ENCODE data around the gene RPUSD3. TPM values are rescaled to one million over a fixed set of nuclear protein-coding genes. Genes with fewer than 3 reads are reported as not detected.

The RPUSD3 gene
- total and polyA plus RNA-seq, 9 of the 15 experiments (the other 6 are each of a cell fraction or from before 2014, with no cell fraction given), result 13.8 to 99.0 (median 59.3) TPM

- TF ChIP-seq RB1 (IDR thresholded peaks at IDR 0.05; ENCODE audit: low read depth), result peak; percentile 22; the same call in 1 of the 2 replicates
- no peak for TF ChIP-seq FOXP1 (CRISPR knock-in tag; IDR thresholded peaks at IDR 0.05)
- TF ChIP-seq PHF20 (IDR thresholded peaks at IDR 0.05; ENCODE audit: partially characterized antibody), result peak; percentile 55
- peak; percentile 79 for TF ChIP-seq CHD2 (IDR thresholded peaks at IDR 0.05; ENCODE audit: low read depth, low read length)
- 0 out of 2 replicates have a peak, but pooled peaks have one; percentile 12 for TF ChIP-seq BCOR (IDR thresholded peaks at IDR 0.05)
- TF ChIP-seq POLR2H (tag; IDR thresholded peaks at IDR 0.05; ENCODE audit: low read depth), result peak; percentile 78
- no peak for TF ChIP-seq HNRNPLL (IDR thresholded peaks at IDR 0.05; ENCODE audit: low read depth, low read length, poor library complexity, severe bottlenecking)
- 0 out of 2 replicates have a peak, but pooled peaks have one; percentile 68 for TF ChIP-seq XRCC5 (IDR thresholded peaks at IDR 0.05; ENCODE audit: low read depth, low read length)
- peak; percentile 75 to 85 for TF ChIP-seq MNT (conservative IDR thresholded peaks at IDR 0.05)
- 0 out of 2 replicates have a peak, but pooled peaks have one; percentile 34 for TF ChIP-seq ZHX1 (conservative IDR thresholded peaks at IDR 0.05; ENCODE audit: low read length)
- TF ChIP-seq KDM5B (IDR thresholded peaks at IDR 0.05; ENCODE audit: insufficient replicate concordance, low read depth, low read length), result peak; percentile 79
- peak; percentile 50 for TF ChIP-seq ARID4B (CRISPR knock-in tag; IDR thresholded peaks at IDR 0.05)
- peak; percentile 21; the same call in 1 of the 2 replicates for TF ChIP-seq ZNF830 (CRISPR knock-in tag; IDR thresholded peaks at IDR 0.05)
- TF ChIP-seq NFYB (IDR thresholded peaks at IDR 0.05; ENCODE audit: extremely low read depth, insufficient read length), result peak; percentile 88
Measured at GRCh38 chr3:9843715-9844438, at the start of gene RPUSD3 (continued).

Measured in K562 (cell line).